ENCODE measurements around the gene MCF2L2.

- no peak for TF ChIP-seq EZH2 (IDR thresholded peaks at IDR 0.05)
- TF ChIP-seq POLR2AphosphoS5 (IDR thresholded peaks at IDR 0.05; ENCODE audit: borderline replicate concordance, low read depth, low read length): no peak
- TF ChIP-seq FOXP2 (optimal IDR thresholded peaks at IDR 0.05; ENCODE audit: control extremely low read depth, extremely low read length, insufficient read depth): no peak
These were observed 25.6 kb upstream of the MCF2L2 start for GRCh38 chr3:183454064-183454463.

All from SK-N-MC (cell line).